B cell (primary cell): Measurements from ENCODE around the gene STK16. TPM values are rescaled to one million over a fixed set of nuclear protein-coding genes. Genes with fewer than 3 reads are reported as not detected.

Experiments used
- ATAC-seq: fragments of 200-7000 bp; cut with Tn5 transposase; one replicate; pipeline ENCODE4 v1.10.0; 2021; ENCODE audit warnings: low read depth, mild to moderate bottlenecking, moderate number of reproducible peaks, moderate library complexity
- CTCF ChIA-PET: fragments of 350-600 bp; sonication (Branson Sonifier 250); formaldehyde crosslinking; loops from one replicate; lab custom pipeline; 2021; ENCODE audit warnings: antibody characterized with exemption, inconsistent platforms; lab: Charles Lee
- POLR2A ChIA-PET: fragments of 350-600 bp; sonication (Branson Sonifier 250); formaldehyde crosslinking; loops from one replicate; lab custom pipeline; 2021; ENCODE audit warnings: antibody characterized with exemption; lab: Charles Lee
- DNase-seq: peaks from one replicate; pipeline ENCODE4 v3.0.0; 2013
- H2AFZ ChIP-seq: 2 replicates; pipeline ENCODE4 v1.6.1; 2012; ENCODE audit warnings: mild to moderate bottlenecking, low read depth, low read length; ENCODE audit not compliant: insufficient read depth, poor library complexity, severe bottlenecking
- H3K27ac ChIP-seq, 2 donors: 1 replicate in 1 of 2; 2 replicates in 1 of 2; pipeline ENCODE4 v1.5.1; 2012 to 2013; ENCODE audit warnings: low read length in 2 of 2, mild to moderate bottlenecking in 2 of 2, moderate library complexity in 1 of 2
- H3K27me3 ChIP-seq, 4 experiments: fragments of 200-600 bp in 1 of 4; sonication (generic) in 1 of 4; replicated peaks in 1 of 4; 1 replicate in 2 of 4; 2 replicates in 2 of 4; pipeline versions ENCODE4 v1.6.1 to v1.7.0; 2013 to 2016; ENCODE audit warnings: low read length in 3 of 4, mild to moderate bottlenecking in 2 of 4, mixed read lengths in 1 of 4, moderate library complexity in 1 of 4; ENCODE audit not compliant: insufficient read depth in 4 of 4, control insufficient read depth in 3 of 4; ENCODE audit errors: control extremely low read depth in 1 of 4
- H3K36me3 ChIP-seq, 2 experiments: replicated peaks in 1 of 2; 1 replicate in 1 of 2; 2 replicates in 1 of 2; pipeline versions ENCODE4 v1.6.1 to v1.7.1; 2013; ENCODE audit warnings: low read length in 1 of 2; ENCODE audit not compliant: insufficient read depth in 2 of 2, control insufficient read depth in 1 of 2; ENCODE audit errors: control extremely low read depth in 1 of 2, extremely low read depth in 1 of 2
- H3K4me1 ChIP-seq, 2 donors: fragments of 200-600 bp in 1 of 2; sonication (generic) in 1 of 2; 1 replicate in 1 of 2; 2 replicates in 1 of 2; pipeline versions ENCODE4 v1.5.1 to v1.6.1; 2013 to 2017; ENCODE audit warnings: low read length in 2 of 2; ENCODE audit not compliant: control insufficient read depth in 2 of 2, insufficient read depth in 2 of 2
- H3K4me2 ChIP-seq: replicated peaks from 2 replicates; pipeline ENCODE3; 2012; ENCODE audit warnings: mild to moderate bottlenecking, low read depth, low read length; ENCODE audit not compliant: poor library complexity, severe bottlenecking
- H3K4me3 ChIP-seq, 5 experiments: fragments of 200-600 bp in 1 of 5; sonication (generic) in 1 of 5; 1 replicate in 3 of 5; 2 replicates in 2 of 5; pipeline versions ENCODE4 v1.5.1 to v1.7.0; 2011 to 2016; ENCODE audit warnings: low read length in 4 of 5, mild to moderate bottlenecking in 4 of 5, low read depth in 2 of 5, control low read depth in 1 of 5, moderate library complexity in 1 of 5; ENCODE audit not compliant: insufficient read depth in 1 of 5; ENCODE audit errors: control extremely low read depth in 1 of 5, extremely low read depth in 1 of 5
- H3K79me2 ChIP-seq: fragments of 200-600 bp; sonication (generic); one replicate; pipeline ENCODE4 v1.6.0; 2016; ENCODE audit warnings: low read length; ENCODE audit not compliant: control insufficient read depth, insufficient read depth
- H3K9ac ChIP-seq: fragments of 200-600 bp; sonication (generic); 2 replicates; pipeline ENCODE4 v1.6.1; 2017; ENCODE audit warnings: mild to moderate bottlenecking, low read length, moderate library complexity
- H3K9me3 ChIP-seq, 3 donors: one replicate each; pipeline versions ENCODE4 v1.6.1 to v1.7.1; 2013; ENCODE audit warnings: low read length in 2 of 3; ENCODE audit not compliant: control insufficient read depth in 2 of 3, insufficient read depth in 1 of 3; ENCODE audit errors: control extremely low read depth in 1 of 3
- H4K20me1 ChIP-seq: 2 replicates; pipeline ENCODE4 v1.6.0; 2012; ENCODE audit warnings: mild to moderate bottlenecking, low read length; ENCODE audit not compliant: insufficient read depth, control insufficient read depth, poor library complexity, severe bottlenecking
- H3K27ac Mint-ChIP-seq: one replicate; pipeline ENCODE4 v1.8.0; 2021; ENCODE audit warnings: mixed read lengths
- H3K27me3 Mint-ChIP-seq: one replicate; pipeline ENCODE4 v1.8.0; 2021; ENCODE audit warnings: mixed read lengths
- H3K4me1 Mint-ChIP-seq: one replicate; pipeline ENCODE4 v1.8.0; 2021; ENCODE audit warnings: mixed read lengths
- H3K4me3 Mint-ChIP-seq: one replicate; pipeline ENCODE4 v1.8.0; 2021; ENCODE audit warnings: mixed read lengths
- H3K9me3 Mint-ChIP-seq: one replicate; pipeline ENCODE4 v1.8.0; 2022; ENCODE audit warnings: mixed read lengths; ENCODE audit not compliant: insufficient read depth
- EZH2 ChIP-seq: IDR thresholded peaks from 2 replicates; pipeline ENCODE4 v1.6.1; 2012; ENCODE audit warnings: borderline replicate concordance, low read depth, mild to moderate bottlenecking, moderate library complexity, low read length; ENCODE audit not compliant: insufficient read depth, poor library complexity, severe bottlenecking
- WGBS: methylation state at CpG from one replicate; pipeline ENCODE4 v1.1.5; 2013; ENCODE audit warnings: missing lambda C conversion rate; ENCODE audit not compliant: insufficient coverage; 5-methylcytosine and 5-hydroxymethylcytosine counted together
- intact Hi-C: fragments of 100-400 bp; cut with micrococcal nuclease; formaldehyde crosslinking; loops from one replicate; pipeline ENCODE4 v1.10.0; 2022
- polyA plus RNA-seq: library from polyadenylated mRNA; depleted of rRNA; stranded (reverse); fragments of >200 nt; gene quantifications from 2 replicates; pipeline ENCODE4 v1.2.3, GENCODE V29; 2012
- total RNA-seq, 2 donors: library from RNA; stranded (reverse); fragments of 120-200 nt in 1 of 2; gene quantifications; 1 replicate in 1 of 2; 2 replicates in 1 of 2; pipeline versions ENCODE4 v1.2.3 to v1.2.4, GENCODE V29; 2013 to 2022
- TF ChIP-seq, protein P1 (sequence below): fragments of 200-600 bp; IDR thresholded peaks from one replicate; pipeline ENCODE4 v1.8.0; 2022; ENCODE audit warnings: antibody characterized with exemption, mild to moderate bottlenecking

Gene STK16
- total and polyA plus RNA-seq, 2 donors (not counting 1 experiment from before 2014, with no cell fraction given): 29.0 to 60.1 TPM

GRCh38 chr2:219216535-219216915 lies 28.8 kb upstream of the STK16 start:
- intact Hi-C loops: no loop called here
- Mint-ChIP-seq H3K27me3 (no peaks in the 10 kb centered on the region), H3K27ac (no peak overlapping the region), H3K9me3 (no peaks in the 10 kb centered on the region), H3K4me3 (peak overlapping the region; percentile 50), H3K4me1 (peaks cover 20% of the 10 kb centered on the region)
- WGBS: 89% methylated on average over 6 of the region's 6 CpGs
- Histone ChIP-seq H3K9ac (no peak overlapping the region), H3K27me3 (no peaks in the 10 kb centered on the region), H3K4me1 (peaks cover 17 to 21% of the 10 kb centered on the region in 2 donors), H3K4me2 (no peak overlapping the region), H4K20me1 (peaks cover 20% of the 10 kb centered on the region), H2AFZ (no peak overlapping the region), H3K4me3 (no peak overlapping the region), H3K79me2 (no peaks in the 10 kb centered on the region), H3K36me3 (peaks cover 0 to 17% of the 10 kb centered on the region in 2 experiments), H3K27ac (no peak overlapping the region), H3K9me3 (no peaks in the 10 kb centered on the region)
- ATAC-seq (no peak), DNase-seq (no peak)
- POLR2A ChIA-PET: interaction anchor here (1.4 to 1.6 kb wide), 2 partner anchors 10 to 41 kb away, joined by 4 to 7 read pairs; partner anchors contain the start of gene ZFAND2B
- CTCF ChIA-PET: interaction anchor here (1.1 to 4.3 kb wide), 9 partner anchors 10 to 340 kb away, joined by 3 to 26 read pairs (median 5); partner anchors contain the start of genes GLB1L, SLC23A3, STK16 and TUBA4A
- TF ChIP-seq EZH2: no peak
- TF ChIP-seq, protein P1, sequence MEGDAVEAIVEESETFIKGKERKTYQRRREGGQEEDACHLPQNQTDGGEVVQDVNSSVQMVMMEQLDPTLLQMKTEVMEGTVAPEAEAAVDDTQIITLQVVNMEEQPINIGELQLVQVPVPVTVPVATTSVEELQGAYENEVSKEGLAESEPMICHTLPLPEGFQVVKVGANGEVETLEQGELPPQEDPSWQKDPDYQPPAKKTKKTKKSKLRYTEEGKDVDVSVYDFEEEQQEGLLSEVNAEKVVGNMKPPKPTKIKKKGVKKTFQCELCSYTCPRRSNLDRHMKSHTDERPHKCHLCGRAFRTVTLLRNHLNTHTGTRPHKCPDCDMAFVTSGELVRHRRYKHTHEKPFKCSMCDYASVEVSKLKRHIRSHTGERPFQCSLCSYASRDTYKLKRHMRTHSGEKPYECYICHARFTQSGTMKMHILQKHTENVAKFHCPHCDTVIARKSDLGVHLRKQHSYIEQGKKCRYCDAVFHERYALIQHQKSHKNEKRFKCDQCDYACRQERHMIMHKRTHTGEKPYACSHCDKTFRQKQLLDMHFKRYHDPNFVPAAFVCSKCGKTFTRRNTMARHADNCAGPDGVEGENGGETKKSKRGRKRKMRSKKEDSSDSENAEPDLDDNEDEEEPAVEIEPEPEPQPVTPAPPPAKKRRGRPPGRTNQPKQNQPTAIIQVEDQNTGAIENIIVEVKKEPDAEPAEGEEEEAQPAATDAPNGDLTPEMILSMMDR: no peak

GRCh38 chr2:219218217-219218731 lies 27.0 kb upstream of the STK16 start:
- H3K4me2 ChIP-seq: peak overlapping the region; percentile 91
- peak overlapping the region in 1 of 2 donors; percentile 0 for H3K27ac ChIP-seq
- Mint-ChIP-seq H3K27me3 (no peaks in the 10 kb centered on the region), H3K27ac (peak overlapping the region; percentile 86), H3K4me3 (peak overlapping the region; percentile 87), H3K4me1 (peaks cover 20% of the 10 kb centered on the region), H3K9me3 (no peaks in the 10 kb centered on the region)
- intact Hi-C loops: loop anchor here (1.0 to 2.0 kb wide), 4 partner anchors 41 to 77 kb away; partner anchors contain the start of genes DNAJB2 and NHEJ1
- ATAC-seq (peak; percentile 19), DNase-seq (no peak)
- H4K20me1 ChIP-seq: peaks cover 30% of the 10 kb centered on the region
- peak overlapping the region; percentile 68 for H3K9ac ChIP-seq
- no peaks in the 10 kb centered on the region for H3K27me3 ChIP-seq
- CTCF ChIA-PET: interaction anchor here (1.2 to 4.3 kb wide), 6 partner anchors 12 to 77 kb away, joined by 4 to 26 read pairs (median 10); partner anchors contain the start of genes CNPPD1, DNAJB2, SLC23A3 and ZFAND2B
- TF ChIP-seq, protein P1: no peak
- TF ChIP-seq EZH2: no peak
- H3K4me3 ChIP-seq: peak overlapping the region; percentile 51 to 74 (median 66)
- H3K36me3 ChIP-seq: peaks cover 5 to 32% of the 10 kb centered on the region in 2 experiments
- POLR2A ChIA-PET: interaction anchor here (0.6 to 3.0 kb wide), 9 partner anchors 11 to 77 kb away, joined by 4 to 30 read pairs (median 8); partner anchors contain the start of genes ANKZF1, ATG9A, CNPPD1 and DNAJB2
- peak overlapping the region; percentile 68 for H2AFZ ChIP-seq
- H3K79me2 ChIP-seq: no peaks in the 10 kb centered on the region
- under 1% methylated on average over 37 of the region's 37 CpGs for WGBS
- no peaks in the 10 kb centered on the region for H3K9me3 ChIP-seq
- peaks cover 17 to 21% of the 10 kb centered on the region in 2 donors for H3K4me1 ChIP-seq
